HUES64 (cell line): ENCODE measurements around the gene PTK6.

ENCODE experiments used
- H3K27ac ChIP-seq: 2 replicates; pipeline ENCODE4 v1.7.0; 2013; ENCODE audit warnings: low read depth, low read length, inconsistent platforms
- H3K27me3 ChIP-seq: 2 replicates; pipeline ENCODE4 v1.6.1; 2013; ENCODE audit warnings: mild to moderate bottlenecking, low read length; ENCODE audit not compliant: insufficient read depth
- H3K36me3 ChIP-seq: 2 replicates; pipeline ENCODE4 v1.6.1; 2013; ENCODE audit warnings: mild to moderate bottlenecking, low read length; ENCODE audit not compliant: insufficient read depth
- H3K4me1 ChIP-seq: 2 replicates; pipeline ENCODE4 v1.6.1; 2013; ENCODE audit warnings: mild to moderate bottlenecking, low read length, moderate library complexity; ENCODE audit not compliant: insufficient read depth
- H3K4me3 ChIP-seq: 2 replicates; pipeline ENCODE4 v1.5.1; 2013; ENCODE audit warnings: mild to moderate bottlenecking, low read length, moderate library complexity
- H3K9ac ChIP-seq: 2 replicates; pipeline ENCODE4 v1.6.1; 2013; ENCODE audit warnings: mild to moderate bottlenecking, low read depth, low read length
- H3K9me3 ChIP-seq: 2 replicates; pipeline ENCODE4 v1.6.1; 2013; ENCODE audit warnings: low read depth, low read length; ENCODE audit not compliant: insufficient read depth
- WGBS: fragments of 150-250, 120-280 bp; methylation state at CpG from one replicate; pipeline ENCODE4 v1.1.7; 2013; ENCODE audit warnings: missing lambda C conversion rate; 5-methylcytosine and 5-hydroxymethylcytosine counted together

Gene PTK6

GRCh38 chr20:63509088-63509564 is 28.1 kb downstream of the PTK6 start:
- no peaks in the 10 kb centered on the region for H3K9me3 ChIP-seq
- H3K27me3 ChIP-seq = no peaks in the 10 kb centered on the region
- no peak overlapping the region for H3K4me3 ChIP-seq
- H3K9ac ChIP-seq = no peak overlapping the region
- H3K36me3 ChIP-seq = no peaks in the 10 kb centered on the region
- H3K4me1 ChIP-seq = no peaks in the 10 kb centered on the region
- no peak overlapping the region for H3K27ac ChIP-seq
- WGBS = 92% methylated on average over 9 of the region's 9 CpGs

GRCh38 chr20:63508072-63508768 is 29.0 kb downstream of the PTK6 start:
- Histone ChIP-seq H3K9ac (no peak overlapping the region), H3K27me3 (peaks cover 4% of the 10 kb centered on the region; the same call in 1 of the 2 replicates), H3K36me3 (no peaks in the 10 kb centered on the region), H3K4me1 (no peaks in the 10 kb centered on the region), H3K9me3 (no peaks in the 10 kb centered on the region), H3K4me3 (no peak overlapping the region), H3K27ac (no peak overlapping the region)
- 94% methylated on average over 32 of the region's 33 CpGs for WGBS

GRCh38 chr20:63507083-63507743 is 30.0 kb downstream of the PTK6 start:
- Histone ChIP-seq H3K9me3 (no peaks in the 10 kb centered on the region), H3K36me3 (no peaks in the 10 kb centered on the region), H3K27ac (no peak overlapping the region), H3K9ac (no peak overlapping the region), H3K4me3 (no peak overlapping the region), H3K4me1 (no peaks in the 10 kb centered on the region; the same call in 1 of the 2 replicates), H3K27me3 (peaks cover 4% of the 10 kb centered on the region; the same call in 1 of the 2 replicates)
- 91% methylated on average over 30 of the region's 30 CpGs for WGBS

- H3K9ac ChIP-seq = no peak overlapping the region
- no peak overlapping the region for H3K27ac ChIP-seq
- H3K4me3 ChIP-seq = no peak overlapping the region
- 89% methylated on average over 12 of the region's 12 CpGs for WGBS
- peaks cover 9% of the 10 kb centered on the region for H3K27me3 ChIP-seq
- H3K36me3 ChIP-seq = no peaks in the 10 kb centered on the region
- H3K9me3 ChIP-seq = no peaks in the 10 kb centered on the region
- no peaks in the 10 kb centered on the region; the same call in 1 of the 2 replicates for H3K4me1 ChIP-seq
Observed at GRCh38 chr20:63505723-63506122, 31.5 kb downstream of the PTK6 start.

GRCh38 chr20:63505281-63505680 is 31.9 kb downstream of the PTK6 start:
- WGBS = 86% methylated on average over 8 of the region's 8 CpGs

GRCh38 chr20:63504642-63505041 is 32.5 kb downstream of the PTK6 start:
- no peak overlapping the region for H3K27ac ChIP-seq
- H3K36me3 ChIP-seq = no peaks in the 10 kb centered on the region
- H3K9ac ChIP-seq = no peak overlapping the region
- peaks cover 20% of the 10 kb centered on the region for H3K27me3 ChIP-seq
- H3K9me3 ChIP-seq = no peaks in the 10 kb centered on the region
- H3K4me3 ChIP-seq = no peak overlapping the region
- no peaks in the 10 kb centered on the region; the same call in 1 of the 2 replicates for H3K4me1 ChIP-seq
- WGBS = 95% methylated on average over 9 of the region's 9 CpGs

More at GRCh38 chr20:63505281-63505680, 31.9 kb downstream of the PTK6 start:
- Histone ChIP-seq H3K9ac (no peak overlapping the region), H3K27ac (no peak overlapping the region), H3K9me3 (no peaks in the 10 kb centered on the region), H3K4me1 (no peaks in the 10 kb centered on the region; the same call in 1 of the 2 replicates), H3K27me3 (peaks cover 14% of the 10 kb centered on the region), H3K4me3 (no peak overlapping the region), H3K36me3 (no peaks in the 10 kb centered on the region)

- no peaks in the 10 kb centered on the region for H3K9me3 ChIP-seq
- 76% methylated on average over 7 of the region's 7 CpGs for WGBS
- no peak overlapping the region for H3K27ac ChIP-seq
- H3K36me3 ChIP-seq = no peaks in the 10 kb centered on the region
- no peak overlapping the region for H3K9ac ChIP-seq
- peaks cover 30% of the 10 kb centered on the region for H3K27me3 ChIP-seq
- no peaks in the 10 kb centered on the region; the same call in 1 of the 2 replicates for H3K4me1 ChIP-seq
- H3K4me3 ChIP-seq = no peak overlapping the region
Observed at GRCh38 chr20:63503524-63503923, 33.7 kb downstream of the PTK6 start.

GRCh38 chr20:63502671-63503172 is 34.5 kb downstream of the PTK6 start:
- Histone ChIP-seq H3K27me3 (peaks cover 38% of the 10 kb centered on the region), H3K9me3 (no peaks in the 10 kb centered on the region), H3K9ac (no peak overlapping the region), H3K4me3 (no peak overlapping the region), H3K27ac (no peak overlapping the region), H3K36me3 (no peaks in the 10 kb centered on the region), H3K4me1 (no peaks in the 10 kb centered on the region; the same call in 1 of the 2 replicates)
- WGBS = 76% methylated on average over 15 of the region's 15 CpGs

- H3K36me3 ChIP-seq = no peaks in the 10 kb centered on the region
- no peak overlapping the region for H3K27ac ChIP-seq
- peaks cover 45% of the 10 kb centered on the region for H3K27me3 ChIP-seq
- 28% methylated on average over 24 of the region's 26 CpGs for WGBS
- no peaks in the 10 kb centered on the region; the same call in 1 of the 2 replicates for H3K4me1 ChIP-seq
- peak overlapping the region; percentile 49 for H3K4me3 ChIP-seq
- H3K9me3 ChIP-seq = no peaks in the 10 kb centered on the region
- H3K9ac ChIP-seq = no peak overlapping the region
Observed at GRCh38 chr20:63501818-63502670, 35.1 kb downstream of the PTK6 start.

GRCh38 chr20:63500902-63501817 is 36.0 kb downstream of the PTK6 start:
- Histone ChIP-seq H3K9ac (no peak overlapping the region), H3K27ac (no peak overlapping the region)

More at GRCh38 chr20:63500902-63501817, 36.0 kb downstream of the PTK6 start:
- Histone ChIP-seq H3K4me3 (no peak overlapping the region), H3K27me3 (peaks cover 53% of the 10 kb centered on the region), H3K9me3 (no peaks in the 10 kb centered on the region), H3K4me1 (no peaks in the 10 kb centered on the region; the same call in 1 of the 2 replicates), H3K36me3 (no peaks in the 10 kb centered on the region)
- 85% methylated on average over 27 of the region's 27 CpGs for WGBS
